ENCODE measurements around the gene GLCCI1.

DNA sequence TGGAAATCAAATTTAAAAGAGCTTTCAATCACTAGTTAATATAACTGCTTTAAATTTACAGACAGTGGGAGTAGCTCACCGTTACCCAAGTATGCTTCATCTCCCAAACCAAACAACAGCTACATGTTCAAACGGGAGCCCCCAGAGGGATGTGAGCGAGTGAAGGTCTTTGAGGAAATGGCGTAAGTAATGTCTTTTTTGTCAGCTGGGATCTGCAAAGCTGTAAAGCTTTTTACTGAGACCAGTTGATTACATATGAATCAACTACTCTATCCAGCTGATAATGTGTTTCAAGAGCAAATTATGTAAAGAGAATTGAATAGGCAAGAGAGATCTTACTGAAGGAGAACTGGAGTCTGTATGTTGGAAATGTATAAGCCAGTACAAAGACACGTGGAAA lies 116.2 kb downstream of the GLCCI1 start:
- no peak for TF ChIP-seq CTCF (IDR thresholded peaks at IDR 0.05)
- TF ChIP-seq EP300 (IDR thresholded peaks at IDR 0.05): no peak
